Activated CD8-positive, alpha-beta memory T cell treated with anti-CD3 and anti-CD28 coated beads, Interleukin-2, amount 50 U/mL, for 24 hours (primary cell): ENCODE data around the gene ADSS2.

Experiments used
- DNase-seq: peaks from one replicate; pipeline ENCODE4 v3.0.0-alpha.2; 2020; ENCODE audit errors: extremely low read depth

Gene ADSS2

DNA sequence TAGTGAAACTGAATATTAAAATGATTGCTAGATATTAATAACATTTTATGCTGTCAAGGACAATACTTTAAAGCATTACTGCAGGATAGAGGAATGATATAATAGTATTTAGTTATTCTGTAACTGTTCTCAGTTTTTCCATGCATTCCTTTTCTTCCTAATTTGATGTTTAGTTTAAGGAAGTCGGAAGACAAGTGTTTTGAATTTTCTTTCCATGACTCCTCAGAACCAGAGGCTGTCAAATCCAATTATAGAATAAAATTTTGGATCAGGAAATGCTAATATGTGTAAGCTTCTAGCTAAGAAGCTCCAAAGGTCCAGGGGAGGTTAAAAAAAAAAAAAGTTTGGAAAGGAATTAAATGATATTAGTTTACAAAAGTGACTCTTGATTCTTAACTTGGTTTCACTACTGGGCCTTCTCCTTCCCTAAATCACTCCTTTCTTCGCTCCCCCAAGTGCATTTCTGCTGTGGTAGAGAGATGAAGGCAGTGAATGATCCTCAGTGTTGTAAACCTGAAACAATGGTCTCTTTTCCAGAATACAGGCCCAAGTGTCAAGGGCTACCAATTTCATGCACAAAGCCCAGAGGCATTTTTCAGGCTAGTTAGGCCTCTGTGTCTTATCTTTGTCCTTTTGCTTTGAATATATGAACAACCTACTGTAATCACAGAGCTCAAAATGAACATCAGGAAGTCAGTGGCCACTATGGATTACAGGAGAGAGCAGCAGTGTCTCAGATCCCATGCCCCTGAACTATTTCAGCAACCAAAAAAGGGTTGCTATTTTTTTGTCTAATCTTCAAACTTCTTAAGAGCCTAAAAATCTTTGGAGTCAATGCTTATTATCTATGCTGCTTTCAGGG lies 6.2 kb downstream of the ADSS2 start:
- no peak for DNase-seq

DNA sequence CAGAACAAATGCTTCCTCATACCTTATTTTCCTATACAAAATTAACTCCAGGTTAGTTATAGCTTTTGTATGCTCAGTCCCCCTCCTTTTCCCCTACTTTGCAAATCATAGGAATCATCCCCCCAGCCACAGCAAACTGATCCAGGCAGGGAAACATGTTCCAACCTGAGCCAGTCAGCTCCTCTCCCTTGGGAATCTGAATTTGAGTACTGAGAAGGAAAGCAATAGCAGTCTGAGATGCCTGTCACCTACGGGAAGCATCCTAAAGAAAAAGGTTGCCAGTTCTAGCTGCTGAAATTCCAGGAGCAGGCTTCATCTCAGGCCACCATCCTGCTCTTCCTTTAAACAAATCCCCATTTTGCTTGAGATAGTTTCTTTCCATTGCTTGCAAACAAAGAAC lies 6.9 kb downstream of the ADSS2 start:
- DNase-seq: no peak

- DNase-seq: no peak
These were observed 8.9 kb downstream of the ADSS2 start for GRCh38 chr1:244442850-244443249.

- DNase-seq: no peak
These were observed 12.2 kb downstream of the ADSS2 start for GRCh38 chr1:244439391-244440032.

DNA sequence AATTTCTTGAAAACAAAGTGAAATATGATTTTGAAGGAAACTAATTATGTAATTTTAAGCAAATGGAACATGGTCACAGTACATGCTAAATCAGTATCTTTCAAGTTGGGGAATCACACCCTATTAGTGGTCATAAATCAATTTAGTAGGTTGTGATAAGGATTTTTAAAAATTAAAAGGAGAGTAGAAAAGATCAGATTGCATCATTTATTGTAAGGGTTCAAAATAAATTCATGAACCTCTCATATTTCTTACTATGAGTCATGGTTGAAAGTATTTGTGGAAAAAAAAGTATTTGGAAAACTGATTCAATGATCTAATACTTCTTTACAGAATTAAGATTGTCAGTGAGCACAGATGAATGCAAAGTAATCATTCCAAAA lies 14.6 kb downstream of the ADSS2 start:
- DNase-seq: no peak

- DNase-seq: no peak
These were observed 15.2 kb downstream of the ADSS2 start for GRCh38 chr1:244436336-244437085.

DNA sequence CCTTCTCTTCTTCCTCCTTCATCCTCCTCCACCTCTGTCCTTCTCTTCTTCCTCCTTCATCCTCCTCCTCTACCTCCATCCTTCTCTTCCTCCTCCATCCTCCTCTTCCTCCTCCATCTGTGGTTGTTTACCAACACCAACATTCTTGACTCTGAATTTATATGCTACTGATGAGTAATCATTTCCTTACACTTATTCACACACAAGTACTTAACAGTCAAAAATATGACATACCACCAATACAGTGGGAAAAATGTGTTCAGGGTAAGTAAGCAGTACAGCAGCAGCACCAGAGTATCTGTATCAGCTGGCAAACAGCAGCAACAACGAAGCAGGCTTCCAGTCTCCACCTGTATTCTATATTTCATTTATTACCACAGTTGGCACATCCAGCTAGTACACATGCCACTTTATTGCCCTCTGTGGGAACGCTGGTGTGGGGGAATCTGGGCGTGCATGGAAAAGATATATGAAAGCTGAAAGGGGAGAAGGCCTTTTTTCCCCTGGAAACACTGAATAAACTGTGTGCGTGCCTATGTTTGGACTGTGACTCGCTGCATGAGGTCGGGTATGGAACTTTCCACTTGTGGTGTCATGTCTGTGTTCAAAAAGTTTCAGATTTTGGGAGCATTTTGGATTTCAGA lies 16.0 kb downstream of the ADSS2 start:
- no peak for DNase-seq

GRCh38 chr1:244431166-244431565 lies 20.5 kb downstream of the ADSS2 start:
- DNase-seq: no peak

GRCh38 chr1:244429818-244430217 lies 21.9 kb downstream of the ADSS2 start:
- no peak for DNase-seq

DNA sequence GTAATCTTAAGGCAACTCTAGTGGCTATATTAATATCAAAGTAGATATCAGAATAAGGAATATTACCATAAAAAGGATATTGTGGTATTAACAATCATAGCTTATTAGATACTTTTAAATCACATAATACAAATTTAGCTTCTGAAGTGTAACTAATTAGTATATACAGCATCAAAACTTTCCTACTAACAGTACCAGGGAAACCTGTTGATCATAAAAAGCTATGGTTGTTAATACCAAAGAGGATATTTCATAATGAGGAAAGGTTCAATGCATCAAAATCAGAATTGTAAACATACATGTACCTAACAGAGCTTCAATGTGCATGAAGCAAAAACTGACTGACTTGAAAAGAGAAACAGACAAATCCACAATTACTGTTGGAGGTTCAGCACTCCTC lies 24.1 kb downstream of the ADSS2 start:
- DNase-seq: no peak

DNA sequence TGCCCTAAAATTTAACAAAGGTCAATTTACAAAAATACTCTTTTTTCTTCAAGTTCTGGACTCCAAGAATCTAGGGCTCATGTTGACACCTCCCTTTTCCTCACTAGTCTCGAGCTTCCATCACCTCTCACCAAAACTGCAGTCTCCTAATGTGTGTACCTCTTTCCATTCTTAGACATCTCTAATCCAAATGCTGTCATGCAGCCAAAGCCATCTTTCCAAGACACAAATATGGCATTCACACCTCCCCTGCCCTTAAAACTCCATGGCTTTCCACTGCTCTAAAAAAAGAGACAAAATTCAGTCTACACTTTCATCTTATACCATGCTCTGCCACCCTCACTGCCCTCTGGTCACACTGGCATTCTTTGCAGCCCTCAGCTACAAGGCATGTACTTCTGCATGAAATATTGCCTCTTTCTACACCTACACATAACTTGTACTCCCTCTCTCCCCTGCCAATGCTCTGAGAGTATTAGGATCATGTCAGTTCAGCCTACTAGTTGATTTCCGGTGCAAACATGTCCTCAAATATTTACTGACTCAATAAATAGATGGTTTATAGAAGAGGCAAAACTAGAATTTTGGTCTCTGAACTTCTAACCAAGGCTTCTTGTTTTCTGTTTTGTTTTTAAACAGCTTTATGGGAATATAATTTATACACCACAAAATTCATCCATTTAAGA lies 26.9 kb downstream of the ADSS2 start:
- DNase-seq: no peak

- DNase-seq: no peak
These were observed 29.5 kb downstream of the ADSS2 start for GRCh38 chr1:244422174-244422573.

GRCh38 chr1:244419024-244419423 lies 32.7 kb downstream of the ADSS2 start:
- DNase-seq: no peak

- DNase-seq: no peak
These were observed 37.2 kb downstream of the ADSS2 start for GRCh38 chr1:244414543-244414942.

DNA sequence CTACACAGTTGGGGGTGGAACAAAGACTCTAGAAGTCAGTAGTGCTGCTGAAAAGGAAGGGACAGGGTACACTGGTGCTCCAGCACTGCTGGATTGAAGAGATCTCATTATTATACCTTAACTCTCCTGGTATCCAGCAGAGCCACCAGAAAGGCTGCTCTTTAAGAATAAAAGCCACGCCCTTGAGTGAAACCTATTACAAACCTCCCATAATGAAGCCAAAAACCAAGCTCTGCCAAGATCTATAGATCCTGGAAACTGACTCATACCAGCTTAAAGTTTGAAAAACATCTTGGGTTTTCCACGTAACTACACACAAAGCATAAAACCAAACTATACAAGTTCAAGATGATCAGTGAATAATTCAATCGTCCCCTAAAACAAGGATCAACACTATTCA lies 38.0 kb downstream of the ADSS2 start:
- no peak for DNase-seq

DNA sequence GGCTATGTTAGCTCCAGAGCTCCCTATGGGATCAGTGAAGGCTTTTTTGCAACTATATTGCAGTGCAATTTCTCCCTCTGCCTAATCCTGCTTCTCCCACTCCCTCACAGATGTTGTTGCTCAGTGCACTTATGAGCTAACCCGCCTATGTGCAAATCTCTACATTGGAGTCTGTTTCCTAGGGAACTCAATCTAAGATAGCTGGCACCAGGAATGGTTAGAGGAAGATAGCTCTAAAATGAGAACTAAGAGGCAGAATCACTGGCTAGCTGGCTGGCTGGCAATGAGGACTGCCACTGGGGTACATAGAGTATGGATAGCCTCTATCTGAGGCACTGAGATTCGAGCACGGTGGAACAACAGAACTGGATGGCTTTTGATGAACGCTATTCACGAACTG lies 39.5 kb downstream of the ADSS2 start:
- no peak for DNase-seq

GRCh38 chr1:244409701-244410100 lies 42.0 kb downstream of the ADSS2 start:
- no peak for DNase-seq

DNA sequence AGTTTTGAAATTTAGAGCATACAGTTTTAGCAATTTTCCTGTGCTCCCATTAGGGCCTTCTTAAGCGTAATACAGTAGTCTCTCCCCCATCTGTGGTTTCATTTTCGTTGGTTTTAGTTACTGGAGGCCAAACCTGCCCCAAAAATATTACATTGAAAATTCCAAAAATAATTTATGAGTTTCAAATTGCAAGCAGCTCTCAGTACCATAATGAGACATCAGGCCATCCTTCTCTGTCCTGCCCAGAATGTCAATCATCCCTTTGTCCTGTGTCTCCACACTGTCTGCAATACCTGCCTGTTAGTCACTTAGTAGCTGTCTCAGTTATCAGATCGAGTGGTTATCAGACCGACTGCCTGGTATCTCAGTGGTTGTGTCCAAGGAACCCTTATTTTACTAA lies 45.4 kb downstream of the ADSS2 start:
- DNase-seq: no peak

DNA sequence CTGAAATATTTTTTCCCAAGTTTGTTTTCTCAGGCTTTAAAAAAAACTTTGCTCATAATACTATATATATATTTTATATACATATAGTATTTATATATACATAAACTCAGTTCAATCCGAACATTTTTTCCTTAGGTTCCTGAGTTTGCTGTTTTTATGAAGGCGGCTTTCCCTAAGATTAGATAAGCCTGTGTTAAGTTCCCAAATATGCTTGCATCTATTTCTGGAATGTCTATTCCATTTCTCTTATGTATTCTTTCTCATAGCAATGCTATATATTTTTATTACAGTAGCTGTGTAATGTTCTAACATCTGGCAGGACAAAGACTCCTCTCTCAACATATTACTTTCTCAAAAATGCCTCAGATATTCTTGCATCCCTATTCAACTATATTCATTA lies 45.9 kb downstream of the ADSS2 start:
- no peak for DNase-seq

GRCh38 chr1:244403431-244403830 lies 48.3 kb downstream of the ADSS2 start:
- DNase-seq: no peak

DNA sequence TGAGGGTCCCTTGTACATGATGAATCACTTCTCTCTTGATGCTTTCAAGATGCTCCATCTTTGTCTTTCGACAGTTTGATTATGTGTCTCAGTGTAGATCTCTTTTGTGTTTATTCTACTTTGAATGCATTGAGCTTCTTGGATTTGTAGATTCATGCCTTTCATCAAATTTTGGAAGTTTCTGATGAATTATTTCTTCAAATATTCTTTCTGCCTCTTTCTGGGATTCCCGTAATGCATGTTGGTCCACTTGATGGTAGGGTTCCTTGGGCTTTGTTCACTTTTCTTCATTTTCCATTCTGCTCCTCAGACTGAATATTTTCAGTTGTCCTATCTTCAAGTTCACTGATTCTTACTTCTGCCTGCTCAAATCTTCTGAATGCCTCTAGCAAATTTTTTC lies 50.7 kb downstream of the ADSS2 start:
- DNase-seq: no peak

- DNase-seq: no peak
These were observed 54.6 kb downstream of the ADSS2 start for GRCh38 chr1:244397131-244397530.
